PC-9 (cell line): ENCODE measurements around the gene HIKESHI. TPM values are rescaled to one million over a fixed set of nuclear protein-coding genes. Genes with fewer than 3 reads are reported as not detected.

Source experiments
- BruUV-seq: library from RNA; stranded (reverse); fragments of 400-500 nt; replicated peaks from 2 replicates; lab custom pipeline; 2021; lab: Mats Ljungman, UMichigan
- CTCF ChIA-PET: fragments of 300-600 bp; sonication (Branson Sonifier 250); formaldehyde crosslinking; loops from one replicate; lab custom pipeline; 2022; ENCODE audit warnings: antibody characterized with exemption; lab: Charles Lee
- POLR2A ChIA-PET: fragments of 300-600 bp; sonication (Branson Sonifier 250); formaldehyde crosslinking; loops from one replicate; lab custom pipeline; 2022; ENCODE audit warnings: antibody characterized with exemption; ENCODE audit not compliant: unreplicated experiment; lab: Charles Lee
- DNase-seq, 2 experiments: peaks; one replicate each; pipeline versions ENCODE4 v3.0.0 to v3.0.0-alpha.2; 2015 to 2022; ENCODE audit warnings: mixed read lengths in 1 of 2
- H2AFZ ChIP-seq: fragments of 200-600 bp; sonication (generic); 2 replicates; pipeline ENCODE4 v1.8.1; 2017; ENCODE audit warnings: antibody characterized with exemption
- H3F3A ChIP-seq: fragments of 200-600 bp; sonication (generic); 2 replicates; pipeline ENCODE4 v1.8.1; 2017; ENCODE audit warnings: antibody characterized with exemption, mild to moderate bottlenecking, low read depth; ENCODE audit not compliant: insufficient read depth
- H3K27ac ChIP-seq: fragments of 200-600 bp; sonication (generic); 2 replicates; pipeline ENCODE4 v1.6.1; 2016; ENCODE audit warnings: mixed run types
- H3K27me3 ChIP-seq: fragments of 200-600 bp; sonication (generic); 2 replicates; pipeline ENCODE4 v1.6.1; 2016; ENCODE audit warnings: low read depth, mixed run types; ENCODE audit not compliant: insufficient read depth
- H3K36me3 ChIP-seq: fragments of 200-600 bp; sonication (generic); 2 replicates; pipeline ENCODE4 v1.6.1; 2016; ENCODE audit warnings: low read depth, mixed run types
- H3K4me1 ChIP-seq: fragments of 200-600 bp; sonication (generic); replicated peaks from 2 replicates; pipeline ENCODE4 v1.6.1; 2016; ENCODE audit warnings: mixed run types; ENCODE audit not compliant: insufficient read depth
- H3K4me2 ChIP-seq: fragments of 200-600 bp; sonication (generic); 2 replicates; pipeline ENCODE4 v1.6.1; 2017; ENCODE audit warnings: mixed run types
- H3K4me3 ChIP-seq: fragments of 200-600 bp; sonication (generic); 2 replicates; pipeline ENCODE4 v1.6.1; 2016; ENCODE audit warnings: mixed run types
- H3K79me2 ChIP-seq: fragments of 200-600 bp; sonication (generic); 2 replicates; pipeline ENCODE4 v1.6.1; 2017; ENCODE audit warnings: low read depth, mixed run types
- H3K9me2 ChIP-seq: fragments of 200-600 bp; sonication (generic); 2 replicates; pipeline ENCODE4 v1.8.1; 2017; ENCODE audit warnings: mild to moderate bottlenecking; ENCODE audit not compliant: insufficient read depth
- H3K9me3 ChIP-seq: fragments of 200-600 bp; sonication (generic); 2 replicates; pipeline ENCODE4 v1.8.1; 2016; ENCODE audit warnings: low read depth; ENCODE audit not compliant: insufficient read depth
- H4K20me1 ChIP-seq: fragments of 200-600 bp; sonication (generic); 2 replicates; pipeline ENCODE4 v1.8.1; 2017; ENCODE audit not compliant: insufficient read depth
- EZH2 ChIP-seq: fragments of 200-600 bp; sonication (generic); IDR thresholded peaks from 2 replicates; pipeline ENCODE4 v1.8.0; 2017; ENCODE audit warnings: antibody characterized with exemption, low read depth
- intact Hi-C: fragments of 100-400 bp; cut with micrococcal nuclease; formaldehyde crosslinking; loops from one replicate; pipeline ENCODE4 v1.10.0; 2022; ENCODE audit not compliant: unreplicated experiment
- total RNA-seq: library from RNA; stranded (reverse); gene quantifications from 2 replicates; pipeline ENCODE4 v1.2.3, GENCODE V29; 2021
- TF ChIP-seq, protein P1 (sequence below): fragments of 200-600 bp; sonication (generic); conservative IDR thresholded peaks from 2 replicates; pipeline ENCODE4 v1.6.1; 2017; ENCODE audit warnings: mixed run types, antibody characterized with exemption, mild to moderate bottlenecking, moderate library complexity

The HIKESHI gene
- total RNA-seq, 1 experiment from 2014 or later: 42.0 TPM

GRCh38 chr11:86275493-86276370 lies 26.3 kb upstream of the HIKESHI start:
- Histone ChIP-seq H3K27ac (no peak overlapping the region), H3K4me2 (no peak overlapping the region), H3K36me3 (peaks cover 50% of the 10 kb centered on the region), H3K4me3 (no peak overlapping the region), H3K79me2 (peaks cover 54% of the 10 kb centered on the region), H3F3A (no peaks in the 10 kb centered on the region), H2AFZ (no peak overlapping the region), H4K20me1 (peaks cover 20% of the 10 kb centered on the region; the same call in 1 of the 2 replicates), H3K4me1 (no peaks in the 10 kb centered on the region), H3K9me3 (no peaks in the 10 kb centered on the region), H3K9me2 (no peaks in the 10 kb centered on the region), H3K27me3 (no peaks in the 10 kb centered on the region)
- no TSS peak for BruUV-seq
- TF ChIP-seq, protein P1, sequence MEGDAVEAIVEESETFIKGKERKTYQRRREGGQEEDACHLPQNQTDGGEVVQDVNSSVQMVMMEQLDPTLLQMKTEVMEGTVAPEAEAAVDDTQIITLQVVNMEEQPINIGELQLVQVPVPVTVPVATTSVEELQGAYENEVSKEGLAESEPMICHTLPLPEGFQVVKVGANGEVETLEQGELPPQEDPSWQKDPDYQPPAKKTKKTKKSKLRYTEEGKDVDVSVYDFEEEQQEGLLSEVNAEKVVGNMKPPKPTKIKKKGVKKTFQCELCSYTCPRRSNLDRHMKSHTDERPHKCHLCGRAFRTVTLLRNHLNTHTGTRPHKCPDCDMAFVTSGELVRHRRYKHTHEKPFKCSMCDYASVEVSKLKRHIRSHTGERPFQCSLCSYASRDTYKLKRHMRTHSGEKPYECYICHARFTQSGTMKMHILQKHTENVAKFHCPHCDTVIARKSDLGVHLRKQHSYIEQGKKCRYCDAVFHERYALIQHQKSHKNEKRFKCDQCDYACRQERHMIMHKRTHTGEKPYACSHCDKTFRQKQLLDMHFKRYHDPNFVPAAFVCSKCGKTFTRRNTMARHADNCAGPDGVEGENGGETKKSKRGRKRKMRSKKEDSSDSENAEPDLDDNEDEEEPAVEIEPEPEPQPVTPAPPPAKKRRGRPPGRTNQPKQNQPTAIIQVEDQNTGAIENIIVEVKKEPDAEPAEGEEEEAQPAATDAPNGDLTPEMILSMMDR: no peak
- TF ChIP-seq EZH2: no peak
- ChIA-PET POLR2A (no interaction called here), CTCF (no interaction called here)
- intact Hi-C loops: no loop called here
- no peak for DNase-seq

- BruUV-seq: no TSS peak
- peaks cover 38% of the 10 kb centered on the region for H3K79me2 ChIP-seq
- ChIA-PET CTCF (no interaction called here), POLR2A (no interaction called here)
- DNase-seq: no peak
- TF ChIP-seq, protein P1: no peak
- TF ChIP-seq EZH2: no peak
- H3K27ac ChIP-seq: no peak overlapping the region
- no peak overlapping the region for H3K4me2 ChIP-seq
- no peak overlapping the region for H3K4me3 ChIP-seq
- H3K4me1 ChIP-seq: no peaks in the 10 kb centered on the region
- no peaks in the 10 kb centered on the region for H3K27me3 ChIP-seq
- H3K36me3 ChIP-seq: peaks cover 46% of the 10 kb centered on the region
- no peak overlapping the region for H2AFZ ChIP-seq
- H3F3A ChIP-seq: 0 out of 2 replicates have a peak, but pooled peaks cover 3% of the 10 kb centered on the region
- H3K9me2 ChIP-seq: no peaks in the 10 kb centered on the region
- H4K20me1 ChIP-seq: peaks cover 15% of the 10 kb centered on the region; the same call in 1 of the 2 replicates
- intact Hi-C loops: no loop called here
- no peaks in the 10 kb centered on the region for H3K9me3 ChIP-seq
Measured at GRCh38 chr11:86277741-86278140, 24.3 kb upstream of the HIKESHI start.

GRCh38 chr11:86278226-86278625 lies 23.8 kb upstream of the HIKESHI start:
- Histone ChIP-seq H3K36me3 (peaks cover 46% of the 10 kb centered on the region), H2AFZ (no peak overlapping the region), H3K9me3 (no peaks in the 10 kb centered on the region), H3K4me2 (no peak overlapping the region), H3K27me3 (no peaks in the 10 kb centered on the region), H3F3A (0 out of 2 replicates have a peak, but pooled peaks cover 7% of the 10 kb centered on the region), H3K9me2 (no peaks in the 10 kb centered on the region), H4K20me1 (peaks cover 15% of the 10 kb centered on the region; the same call in 1 of the 2 replicates), H3K4me1 (no peaks in the 10 kb centered on the region), H3K27ac (no peak overlapping the region), H3K79me2 (peaks cover 33% of the 10 kb centered on the region), H3K4me3 (no peak overlapping the region)
- ChIA-PET POLR2A (no interaction called here), CTCF (no interaction called here)
- TF ChIP-seq, protein P1: no peak
- no peak for TF ChIP-seq EZH2
- DNase-seq: no peak
- intact Hi-C loops: no loop called here
- BruUV-seq: no TSS peak
